GM08714 (cell line): ENCODE measurements around the gene FUT7.

Experiments used
- H3K4me3 ChIP-seq: fragments of 200-500 bp; sonication (Bioruptor generic); 2 replicates; pipeline ENCODE4 v1.5.1; 2014; ENCODE audit warnings: mild to moderate bottlenecking, low read length, inconsistent platforms
- ZNF274 ChIP-seq: IDR thresholded peaks from 2 replicates; pipeline ENCODE4 v1.6.1; 2012; ENCODE audit warnings: mild to moderate bottlenecking, low read depth, low read length

FUT7 gene

DNA sequence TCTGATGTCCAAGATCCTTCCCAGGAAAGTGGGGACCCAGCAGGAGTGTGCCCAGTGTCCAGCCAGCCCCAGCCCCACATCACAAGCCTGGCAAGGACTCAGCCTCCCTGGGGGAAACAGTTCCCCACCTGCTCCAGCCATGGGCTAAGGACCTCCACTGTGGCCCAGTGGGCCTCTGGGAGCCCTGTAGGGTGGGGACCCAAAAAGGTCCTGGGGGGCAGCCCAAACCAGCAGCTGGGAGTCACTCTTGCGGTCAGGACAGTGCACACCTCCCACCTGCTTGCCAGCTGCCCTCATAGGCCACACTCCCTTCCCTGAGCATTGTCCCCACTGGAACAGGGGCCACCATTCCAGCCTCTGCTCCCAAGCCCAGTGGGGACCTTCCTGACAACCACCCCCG is 5.5 kb downstream of the FUT7 start:
- no peak overlapping the region for H3K4me3 ChIP-seq
- no peak for TF ChIP-seq ZNF274

DNA sequence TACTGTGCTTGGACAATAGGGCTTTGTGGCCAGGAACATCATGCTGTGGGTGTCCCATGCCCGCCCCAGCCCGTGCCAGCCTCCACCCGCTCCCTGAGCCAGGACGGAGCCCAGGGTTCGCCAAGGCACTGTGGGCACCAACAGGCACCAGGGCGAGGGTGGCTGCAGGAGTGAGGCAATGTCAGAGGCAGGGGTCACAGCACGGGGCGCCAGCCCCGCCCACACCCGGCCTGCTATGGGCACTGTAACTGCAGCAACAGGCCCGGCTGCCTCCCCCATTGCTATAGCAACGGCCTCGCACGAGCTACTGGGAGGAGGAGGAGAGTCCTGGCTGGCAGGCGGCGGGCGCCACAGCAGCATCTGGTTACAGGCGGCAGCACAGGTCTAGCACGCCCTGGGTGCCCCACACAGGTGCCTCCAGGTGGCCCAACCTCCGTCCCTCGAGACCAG is 6.3 kb downstream of the FUT7 start:
- no peak overlapping the region for H3K4me3 ChIP-seq
- TF ChIP-seq ZNF274, result no peak

DNA sequence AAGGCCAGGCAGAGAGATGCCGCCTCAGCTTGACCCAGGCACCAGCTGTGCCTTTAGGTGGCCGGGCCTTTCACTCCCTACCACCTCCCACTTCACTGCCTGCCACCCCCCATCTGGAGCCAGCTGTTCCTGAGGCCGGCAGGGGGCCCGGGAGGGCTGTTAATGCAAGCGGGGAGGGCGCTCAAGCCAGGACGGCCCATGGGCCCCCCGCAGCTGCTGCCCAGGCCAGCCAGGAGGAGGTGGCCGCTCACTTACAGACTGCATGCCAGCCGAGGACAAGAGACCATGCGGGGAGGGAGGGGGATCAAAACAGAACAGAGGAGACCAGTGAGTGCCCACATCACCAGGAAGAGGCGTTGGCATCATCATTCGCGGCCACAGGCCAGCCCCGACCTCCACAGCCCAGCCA is 8.3 kb downstream of the FUT7 start:
- H3K4me3 ChIP-seq, result no peak overlapping the region
- no peak for TF ChIP-seq ZNF274

DNA sequence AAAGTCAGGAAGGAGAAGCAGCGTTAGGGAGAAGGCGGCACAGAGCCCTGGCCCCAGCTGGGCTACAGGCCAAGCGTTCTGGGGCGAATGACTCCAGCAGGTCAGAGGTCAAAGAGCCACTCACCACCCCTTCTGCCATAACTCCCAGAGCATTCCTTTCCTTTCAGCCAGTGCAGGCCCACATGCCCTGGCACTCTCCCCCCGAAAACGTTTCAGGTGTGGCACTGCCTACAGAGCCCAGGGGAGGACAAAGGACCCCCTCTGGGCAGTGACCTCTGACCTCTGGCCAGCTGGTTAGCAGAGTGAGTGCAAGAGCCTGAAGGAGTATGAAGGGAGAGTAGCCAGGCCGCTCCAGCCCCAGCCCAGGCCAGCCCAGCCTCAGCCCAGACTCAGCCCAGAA is 8.7 kb downstream of the FUT7 start:
- TF ChIP-seq ZNF274, result no peak
- H3K4me3 ChIP-seq, result no peak overlapping the region

DNA sequence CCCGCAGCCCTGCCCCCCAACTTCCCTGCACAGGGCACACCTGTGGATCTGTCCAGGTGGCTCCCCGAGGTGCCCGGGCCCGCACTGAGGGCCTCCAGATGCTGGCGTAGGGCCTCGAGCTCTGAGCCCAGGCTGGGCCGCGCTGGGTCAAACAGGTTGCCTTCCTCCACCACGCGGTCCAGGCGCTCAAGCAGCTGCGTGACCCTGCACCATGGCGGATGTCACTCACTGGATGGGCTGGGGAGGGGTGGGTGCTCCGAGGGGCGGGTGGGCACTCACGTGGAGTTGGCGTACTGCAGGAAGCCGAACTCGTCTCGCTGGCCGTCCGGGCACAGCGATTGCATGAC is 9.3 kb downstream of the FUT7 start:
- no peak for TF ChIP-seq ZNF274
- H3K4me3 ChIP-seq, result no peak overlapping the region

DNA sequence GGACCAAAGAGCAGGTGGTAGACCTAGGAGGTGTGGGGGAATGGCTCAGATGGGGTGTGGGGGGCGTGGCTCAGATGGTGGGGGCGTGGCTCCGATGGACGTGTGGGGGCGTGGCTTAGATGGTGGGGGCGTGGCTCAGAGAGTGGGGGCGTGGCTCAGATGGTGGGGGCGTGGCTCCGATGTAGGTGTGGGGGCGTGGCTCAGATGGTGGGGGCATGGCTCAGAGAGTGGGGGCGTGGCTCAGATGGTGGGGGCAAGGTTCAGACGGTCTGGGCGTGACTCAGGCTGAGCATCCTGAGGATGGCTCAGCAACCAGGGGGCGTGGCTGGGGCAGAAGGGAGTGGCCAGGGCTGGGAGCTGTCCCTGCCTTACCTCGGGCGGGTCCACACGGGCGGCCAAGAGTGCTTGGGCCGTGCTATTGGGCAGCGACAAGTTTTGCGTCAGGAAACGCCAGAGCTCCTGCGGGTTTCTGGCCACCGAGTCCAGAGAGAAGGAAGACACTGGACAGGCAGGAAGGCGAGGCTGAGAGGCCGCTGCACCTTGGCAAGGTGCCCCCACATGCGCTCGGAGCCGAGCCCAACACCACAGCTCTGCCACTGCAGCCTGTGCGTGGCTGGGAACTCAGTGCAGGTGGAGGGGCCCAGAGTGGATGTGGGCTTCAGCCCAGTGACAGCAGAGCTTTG is 9.8 kb downstream of the FUT7 start:
- TF ChIP-seq ZNF274, result no peak
- H3K4me3 ChIP-seq, result no peak overlapping the region

DNA sequence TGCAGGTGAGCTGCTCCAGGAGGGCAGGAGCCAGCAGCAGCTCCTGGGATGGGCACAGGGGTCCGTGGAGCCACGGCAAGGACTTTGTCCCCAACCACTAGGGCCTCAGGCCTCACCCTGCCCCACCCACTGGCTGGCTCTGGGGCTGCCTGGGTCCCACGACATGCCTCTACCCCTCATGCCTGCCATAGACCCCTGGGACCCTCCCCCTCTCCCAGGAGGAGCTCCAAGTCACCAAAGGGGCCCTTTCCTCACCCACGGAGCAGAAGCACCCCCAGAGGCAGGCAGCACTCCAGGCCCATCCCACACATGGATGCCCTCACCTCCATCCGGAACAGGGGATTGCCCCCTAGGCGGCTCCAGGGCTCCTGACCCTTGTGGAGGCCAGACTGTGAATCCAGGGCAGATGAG is 10.3 kb downstream of the FUT7 start:
- no peak for TF ChIP-seq ZNF274

DNA sequence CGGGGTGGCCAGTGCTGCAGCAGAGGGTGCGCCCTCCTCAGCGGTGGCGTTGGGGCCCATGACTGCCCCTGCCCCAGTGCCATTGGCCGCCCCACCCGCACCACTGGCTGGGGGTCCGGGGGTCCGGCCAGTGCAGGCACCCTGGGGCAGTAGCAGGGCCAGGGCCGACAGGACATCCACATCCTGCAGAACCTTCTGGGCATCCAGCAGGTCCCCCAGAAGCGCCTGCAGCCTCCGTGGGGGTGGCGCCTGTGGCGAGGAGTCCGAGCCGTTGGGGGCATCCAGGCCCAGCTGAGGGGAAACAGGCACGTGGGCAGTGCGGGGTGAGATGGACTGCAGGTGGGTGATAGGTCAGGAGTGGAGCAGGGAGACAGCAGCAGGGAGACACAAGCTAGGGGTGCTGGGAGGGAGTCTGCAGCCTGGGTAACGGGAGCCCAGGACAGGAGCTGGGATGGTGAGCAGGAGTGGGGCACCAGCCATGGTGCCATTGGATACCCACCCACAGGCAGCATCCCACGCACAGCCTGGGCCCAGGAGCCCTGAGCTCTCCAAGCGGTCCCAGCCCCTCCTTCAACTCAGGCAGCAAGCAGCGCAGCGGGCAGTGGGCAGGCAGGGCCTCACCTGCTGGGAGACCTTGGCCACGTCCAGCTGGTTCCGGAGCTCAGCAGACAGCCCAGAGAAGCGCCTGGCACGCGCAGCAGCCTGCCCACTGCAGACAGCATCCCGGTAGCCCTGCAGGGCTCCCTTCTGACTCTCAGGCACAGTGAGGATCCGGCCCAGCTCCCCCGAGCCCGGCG is 10.9 kb downstream of the FUT7 start:
- TF ChIP-seq ZNF274, result no peak
- H3K4me3 ChIP-seq, result no peak overlapping the region

More for the DNA sequence above, 10.3 kb downstream of the FUT7 start:
- H3K4me3 ChIP-seq, result no peak overlapping the region

DNA sequence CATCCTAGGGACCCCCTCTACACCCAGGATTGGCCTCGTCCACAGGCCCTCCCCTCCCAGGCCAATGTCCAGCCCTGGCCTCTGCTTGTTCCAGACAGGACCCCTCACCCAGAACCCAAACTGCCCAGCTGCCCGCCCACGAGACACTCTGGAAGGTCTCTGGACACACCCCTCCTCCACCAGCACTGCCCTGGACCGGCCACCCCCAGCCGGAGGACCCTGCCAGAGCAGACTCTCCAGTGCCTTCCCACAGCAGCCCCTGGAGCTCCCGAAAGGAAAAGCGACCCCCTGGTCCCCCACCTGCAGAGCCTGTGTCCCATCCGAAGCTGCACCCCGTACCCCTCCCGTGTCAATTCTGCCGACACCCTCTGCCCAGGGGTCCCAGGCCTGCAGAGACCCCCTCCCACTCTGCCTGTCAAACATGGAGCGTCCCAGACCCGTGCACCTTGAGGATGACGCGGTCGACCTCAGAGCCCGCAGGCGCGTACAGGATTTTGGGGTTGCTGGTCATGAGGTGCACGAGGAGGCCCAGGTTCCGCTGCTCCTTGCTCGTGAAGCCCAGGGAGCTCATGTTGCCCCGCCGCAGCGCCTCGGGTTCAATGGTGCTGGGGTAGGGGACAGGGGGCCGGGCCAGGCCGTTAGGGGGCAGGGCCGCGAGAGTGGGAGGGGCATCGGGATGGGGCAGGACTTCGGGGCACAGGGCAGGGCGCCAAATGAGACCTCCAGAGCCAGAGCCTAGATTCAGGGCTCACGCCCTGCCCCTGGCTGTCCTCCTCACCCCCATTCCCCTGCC is 11.8 kb downstream of the FUT7 start:
- TF ChIP-seq ZNF274, result no peak
- H3K4me3 ChIP-seq, result no peak overlapping the region

DNA sequence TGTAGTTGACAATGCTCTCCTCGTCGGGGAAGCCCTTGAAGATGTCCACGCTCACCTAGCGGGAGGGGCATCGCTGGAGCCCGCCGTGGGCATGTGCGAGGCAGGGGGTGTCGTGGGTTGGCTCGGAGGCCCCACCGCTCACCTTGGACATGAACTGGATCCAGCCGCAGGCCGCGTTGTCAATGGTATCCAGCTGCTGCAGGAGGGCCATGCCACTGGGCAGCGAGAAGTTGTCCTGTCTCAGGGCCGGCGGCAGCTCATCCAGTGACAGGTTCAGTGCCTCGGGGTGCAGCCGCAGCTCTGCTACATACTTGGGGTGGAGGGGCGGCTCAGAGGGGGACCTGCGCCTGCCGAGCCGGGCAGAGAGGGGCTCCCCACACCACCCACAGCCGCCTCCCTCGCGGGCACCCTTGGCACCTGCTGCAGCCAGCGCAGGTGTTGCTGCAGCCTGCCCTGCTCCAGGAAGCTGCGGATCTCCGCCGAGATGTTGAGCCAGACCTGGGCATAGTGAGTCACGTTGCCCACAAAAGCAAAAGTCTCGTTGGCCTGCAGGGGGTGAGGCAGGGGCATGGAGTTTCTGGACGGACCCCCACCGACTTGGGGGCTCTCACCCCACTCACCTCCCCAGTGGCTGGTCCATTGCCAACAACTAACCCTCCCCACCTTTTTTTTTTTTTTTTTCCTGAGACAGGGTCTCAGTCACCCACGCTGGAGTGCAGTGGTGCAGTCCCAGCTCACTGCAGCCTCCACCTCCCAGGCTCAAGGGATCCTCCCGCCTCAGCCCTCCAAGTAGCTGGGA is 12.9 kb downstream of the FUT7 start:
- TF ChIP-seq ZNF274, result no peak
- no peak overlapping the region for H3K4me3 ChIP-seq

DNA sequence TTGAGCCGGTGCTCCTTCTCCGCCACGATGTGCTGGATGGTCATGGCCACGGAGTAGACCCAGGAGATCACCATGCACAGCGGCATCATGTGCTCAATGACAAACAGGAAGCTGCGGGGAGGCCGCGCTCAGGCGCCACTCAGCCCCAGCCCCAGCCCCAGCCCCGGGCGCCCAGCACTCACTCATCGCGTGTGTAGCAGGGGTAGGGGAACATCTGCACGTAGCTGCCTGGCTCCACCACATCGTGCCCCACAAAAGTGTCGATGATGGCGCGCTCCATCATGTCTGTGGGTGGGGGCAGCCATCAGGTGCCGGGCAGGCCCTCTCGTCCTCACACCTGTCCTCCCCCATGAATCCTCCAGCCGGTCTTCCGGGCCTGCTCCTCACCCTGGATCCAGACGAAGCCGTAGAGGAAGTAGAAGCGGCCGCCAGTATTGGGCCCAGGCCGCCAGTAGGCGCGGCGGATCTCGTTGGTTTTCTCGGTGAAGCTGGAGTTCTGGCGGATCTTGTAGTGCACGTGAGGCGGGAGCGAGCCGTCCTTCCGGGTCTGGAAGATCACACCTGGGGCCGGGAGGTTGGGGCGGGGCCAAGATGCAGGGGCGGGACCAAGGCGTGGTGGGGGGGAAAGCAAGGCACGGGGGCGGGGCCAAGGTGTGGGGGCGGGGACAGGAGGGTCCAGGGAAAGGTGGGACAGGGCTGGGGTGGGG is 13.9 kb downstream of the FUT7 start:
- no peak for TF ChIP-seq ZNF274
- H3K4me3 ChIP-seq, result no peak overlapping the region

DNA sequence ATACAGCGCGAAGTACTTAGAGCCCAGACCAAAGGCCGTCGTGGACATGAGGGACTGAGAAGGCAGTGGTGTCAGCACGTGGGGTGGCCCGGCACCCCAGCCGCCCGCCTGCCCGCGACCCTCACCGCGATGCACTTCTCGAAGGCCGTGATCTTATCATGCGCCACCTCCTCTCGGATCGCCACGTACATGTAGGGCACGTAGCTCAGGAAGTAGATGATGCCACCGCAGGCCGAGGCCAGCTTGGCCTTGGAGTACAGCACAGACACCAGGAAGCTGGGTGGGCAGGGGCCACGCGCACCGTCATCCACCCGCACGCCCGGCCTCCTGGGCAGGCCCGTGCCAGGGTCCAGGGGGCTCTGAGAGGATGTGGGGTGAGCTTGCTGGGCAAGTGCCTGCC is 14.8 kb downstream of the FUT7 start:
- no peak overlapping the region for H3K4me3 ChIP-seq
- no peak for TF ChIP-seq ZNF274

DNA sequence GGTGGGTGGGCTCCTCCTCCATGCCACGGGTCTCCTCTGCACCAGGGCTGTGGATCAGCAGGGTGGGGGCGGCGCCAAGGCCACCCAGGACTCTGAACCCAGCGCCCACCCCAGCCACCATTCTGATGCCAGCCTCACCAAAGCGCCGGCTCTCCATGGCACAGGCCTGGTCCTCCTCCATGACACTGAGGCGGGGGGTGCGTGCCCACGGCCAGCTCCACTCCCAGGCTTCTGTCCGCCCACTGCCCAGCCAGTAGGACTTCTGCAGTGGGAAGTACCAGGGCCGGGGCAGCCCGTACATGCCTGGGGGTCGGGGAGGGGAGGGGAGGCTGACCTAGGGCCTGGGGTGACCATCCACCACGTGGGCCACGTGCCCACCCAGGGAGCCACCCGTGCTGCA is 15.5 kb downstream of the FUT7 start:
- no peak overlapping the region for H3K4me3 ChIP-seq
- TF ChIP-seq ZNF274, result no peak

DNA sequence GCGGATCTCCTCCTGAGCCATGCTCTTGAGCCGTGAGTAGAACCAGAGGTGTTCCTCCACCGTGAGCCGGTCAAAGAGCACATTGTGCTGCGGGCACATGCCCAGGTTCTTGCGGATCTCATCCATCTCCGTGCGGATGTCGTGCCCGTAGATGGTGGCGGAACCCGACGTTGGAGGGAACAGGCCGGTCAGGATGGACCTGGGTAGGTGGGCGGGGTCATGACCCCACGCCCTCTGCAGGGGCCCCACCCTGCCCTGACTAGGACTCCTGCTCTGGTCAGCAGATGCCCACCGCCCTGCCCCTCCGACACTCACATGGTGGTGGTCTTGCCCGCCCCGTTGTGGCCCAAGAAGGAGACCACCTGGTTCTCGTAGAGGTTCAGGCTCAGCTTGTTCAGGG is 15.9 kb downstream of the FUT7 start:
- H3K4me3 ChIP-seq, result no peak overlapping the region
- TF ChIP-seq ZNF274, result no peak
